GM18508 (cell line): ENCODE data around the gene HSD17B2.
"Not testable (repeated sequence)": the region's sequence is repeated elsewhere in the genome, so short reads cannot be mapped to it uniquely, and the experiment has no call there.

Experiments used
- ATAC-seq: cut with Tn5 transposase; IDR thresholded peaks from one replicate; pipeline ENCODE4 v1.9.1; 2021; ENCODE audit warnings: moderate number of reproducible peaks; ENCODE audit not compliant: insufficient read depth, unreplicated experiment

Gene HSD17B2

GRCh38 chr16:82034981-82035612, at the start of gene HSD17B2:
Gene HSD17B2, plus strand, starts transcription at chr16:82035253. Its CDS starts 172 bp downstream, at chr16:82035425.
- ATAC-seq: no peak

GRCh38 chr16:81987121-81987520, 47.9 kb upstream of the HSD17B2 start:
- ATAC-seq: no peak

- no peak for ATAC-seq
Observed at GRCh38 chr16:81987706-81988105, 47.3 kb upstream of the HSD17B2 start.

- no peak for ATAC-seq
Observed at GRCh38 chr16:81992859-81993258, 42.2 kb upstream of the HSD17B2 start.

GRCh38 chr16:81994485-81994884, 40.6 kb upstream of the HSD17B2 start:
- ATAC-seq: no peak

- ATAC-seq: no peak
Observed at GRCh38 chr16:81995651-81996050, 39.4 kb upstream of the HSD17B2 start.

GRCh38 chr16:81996664-81997509, 38.2 kb upstream of the HSD17B2 start:
- no peak for ATAC-seq

GRCh38 chr16:81997738-81998137, 37.3 kb upstream of the HSD17B2 start:
- no peak for ATAC-seq

GRCh38 chr16:82002831-82003230, 32.2 kb upstream of the HSD17B2 start:
- ATAC-seq: no peak

GRCh38 chr16:82004601-82005000, 30.5 kb upstream of the HSD17B2 start:
- ATAC-seq: no peak

GRCh38 chr16:82005027-82005830, 29.8 kb upstream of the HSD17B2 start:
- ATAC-seq: no peak

- ATAC-seq: no peak
Observed at GRCh38 chr16:82006036-82006435, 29.0 kb upstream of the HSD17B2 start.

GRCh38 chr16:82007189-82007588, 27.9 kb upstream of the HSD17B2 start:
- no peak for ATAC-seq

GRCh38 chr16:82008957-82009592, 26.0 kb upstream of the HSD17B2 start:
- no peak for ATAC-seq

- not testable (repeated sequence) for ATAC-seq
Observed at GRCh38 chr16:82009789-82010188, 25.3 kb upstream of the HSD17B2 start.

- no peak for ATAC-seq
Observed at GRCh38 chr16:82010649-82011048, 24.4 kb upstream of the HSD17B2 start.

GRCh38 chr16:82011199-82011641, 23.8 kb upstream of the HSD17B2 start, which contains the start of gene SDR42E1:
Gene SDR42E1, minus strand, starts transcription at chr16:82011470. Its CDS starts 10,612 bp downstream, at chr16:82000858.
- ATAC-seq: no peak

GRCh38 chr16:82013139-82013538, 21.9 kb upstream of the HSD17B2 start:
- no peak for ATAC-seq

- ATAC-seq: no peak
Observed at GRCh38 chr16:82016263-82016662, 18.8 kb upstream of the HSD17B2 start.

GRCh38 chr16:82016964-82017363, 18.1 kb upstream of the HSD17B2 start:
- ATAC-seq: no peak
